Astrocyte (in vitro differentiated cells and primary cell): ENCODE measurements around the gene KRT31. TPM values are rescaled to one million over a fixed set of nuclear protein-coding genes. Genes with fewer than 3 reads are reported as not detected.
A peak's percentile ranks its signal among the peaks of the same experiment; 100 is the strongest.

Experiments
- DNase-seq: peaks from one replicate; pipeline ENCODE4 v3.0.0-alpha.2; 2010; ENCODE audit warnings: low read depth
- FAIRE-seq: peaks from 2 replicates; lab custom pipeline; 2011; peaks lifted over from hg19 to GRCh38; lab: Jason Lieb, UNC
- H2AFZ ChIP-seq: 2 replicates; pipeline ENCODE4 v1.6.0; 2012; ENCODE audit warnings: low read depth, low read length, inconsistent platforms
- H3K27ac ChIP-seq: 2 replicates; pipeline ENCODE4 v1.5.1; 2011; ENCODE audit warnings: low read depth, low read length, inconsistent platforms
- H3K27me3 ChIP-seq: 2 replicates; pipeline ENCODE4 v1.6.0; 2011; ENCODE audit warnings: low read length, inconsistent platforms; ENCODE audit not compliant: insufficient read depth
- H3K36me3 ChIP-seq: 2 replicates; pipeline ENCODE4 v1.5.1; 2011; ENCODE audit warnings: low read length, inconsistent platforms; ENCODE audit not compliant: insufficient read depth
- H3K4me1 ChIP-seq: 2 replicates; pipeline ENCODE4 v1.5.1; 2011; ENCODE audit warnings: low read length, inconsistent platforms; ENCODE audit not compliant: insufficient read depth
- H3K4me2 ChIP-seq: 2 replicates; pipeline ENCODE4 v1.6.0; 2012; ENCODE audit warnings: low read length, inconsistent platforms
- H3K4me3 ChIP-seq: 2 replicates; pipeline ENCODE4 v1.5.1; 2011; ENCODE audit warnings: low read depth, mild to moderate bottlenecking, low read length, inconsistent platforms; ENCODE audit not compliant: insufficient read depth
- H3K79me2 ChIP-seq: 2 replicates; pipeline ENCODE4 v1.6.0; 2012; ENCODE audit warnings: mild to moderate bottlenecking, low read length, inconsistent platforms; ENCODE audit not compliant: insufficient read depth
- H3K9ac ChIP-seq: 2 replicates; pipeline ENCODE4 v1.6.0; 2012; ENCODE audit warnings: mild to moderate bottlenecking, low read length, inconsistent platforms
- H3K9me3 ChIP-seq: 2 replicates; pipeline ENCODE4 v1.5.1; 2012; ENCODE audit warnings: low read depth, mild to moderate bottlenecking, low read length, inconsistent platforms; ENCODE audit not compliant: insufficient read depth
- H4K20me1 ChIP-seq: 2 replicates; pipeline ENCODE4 v1.6.0; 2012; ENCODE audit warnings: low read length, inconsistent platforms; ENCODE audit not compliant: insufficient read depth
- H3K27ac Mint-ChIP-seq: one replicate; pipeline ENCODE4 v1.8.0; 2021; ENCODE audit warnings: mild to moderate bottlenecking, mixed read lengths; ENCODE audit not compliant: unreplicated experiment
- H3K27me3 Mint-ChIP-seq: one replicate; pipeline ENCODE4 v1.8.0; 2021; ENCODE audit warnings: low read depth, mixed read lengths; ENCODE audit not compliant: unreplicated experiment
- H3K36me3 Mint-ChIP-seq: one replicate; pipeline ENCODE4 v1.8.0; 2021; ENCODE audit warnings: low read depth, mixed read lengths; ENCODE audit not compliant: unreplicated experiment
- H3K4me1 Mint-ChIP-seq: one replicate; pipeline ENCODE4 v1.8.0; 2021; ENCODE audit warnings: low read depth, mixed read lengths; ENCODE audit not compliant: unreplicated experiment
- H3K4me3 Mint-ChIP-seq: one replicate; pipeline ENCODE4 v1.8.0; 2021; ENCODE audit warnings: mild to moderate bottlenecking, moderate library complexity, mixed read lengths; ENCODE audit not compliant: unreplicated experiment
- H3K9me3 Mint-ChIP-seq: one replicate; pipeline ENCODE4 v1.8.0; 2021; ENCODE audit warnings: mild to moderate bottlenecking, mixed read lengths; ENCODE audit not compliant: unreplicated experiment
- EZH2 ChIP-seq: IDR thresholded peaks from 2 replicates; pipeline ENCODE4 v1.6.1; 2012; ENCODE audit warnings: mild to moderate bottlenecking, low read length, inconsistent platforms; ENCODE audit not compliant: insufficient read depth
- total RNA-seq: library from RNA; stranded (reverse); gene quantifications from 2 replicates; pipeline ENCODE4 v1.2.1, GENCODE V29; 2021
- TF ChIP-seq, protein P1 (sequence below): IDR thresholded peaks from 2 replicates; pipeline ENCODE4 v1.5.1; 2011; ENCODE audit warnings: low read depth, mild to moderate bottlenecking, inconsistent platforms, low read length, moderate library complexity; ENCODE audit not compliant: insufficient read depth

Gene KRT31
- total RNA-seq, 1 donor from 2014 or later = not detected

DNA sequence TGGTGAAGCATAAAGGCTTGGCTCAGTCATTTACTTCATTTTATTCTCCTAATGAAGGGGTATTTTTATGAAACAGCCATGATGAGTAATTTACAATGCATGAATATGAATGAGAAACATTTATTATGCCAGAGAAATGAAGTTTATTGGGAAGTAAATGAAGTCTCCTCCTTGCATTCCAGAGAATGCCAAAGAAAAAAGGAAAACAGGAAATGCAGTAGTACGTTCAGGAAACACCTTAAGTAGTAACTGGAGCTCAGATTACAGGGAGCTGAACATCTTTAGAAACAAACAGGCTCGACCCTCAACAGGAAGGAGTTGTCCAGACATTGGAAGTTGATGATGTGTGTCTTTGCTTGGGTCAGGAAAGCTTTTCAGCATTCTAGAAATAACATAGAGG, 19.9 kb downstream of the KRT31 start:
- Histone ChIP-seq H3K79me2 (no peaks in the 10 kb centered on the region), H3K4me2 (no peak overlapping the region), H3K4me3 (no peak overlapping the region), H3K27me3 (no peaks in the 10 kb centered on the region), H3K27ac (no peak overlapping the region), H3K36me3 (no peaks in the 10 kb centered on the region), H3K9ac (no peak overlapping the region), H3K9me3 (no peaks in the 10 kb centered on the region), H4K20me1 (no peaks in the 10 kb centered on the region), H2AFZ (peak overlapping the region; percentile 33), H3K4me1 (peaks cover 10% of the 10 kb centered on the region)
- H3K4me3 Mint-ChIP-seq = no peak overlapping the region
- H3K36me3 Mint-ChIP-seq = no peaks in the 10 kb centered on the region
- DNase-seq (no peak), FAIRE-seq (peak; percentile 37)
- H3K27ac Mint-ChIP-seq = no peak overlapping the region
- H3K9me3 Mint-ChIP-seq = peaks cover 24% of the 10 kb centered on the region
- H3K27me3 Mint-ChIP-seq = peaks cover 13% of the 10 kb centered on the region
- peaks cover 8% of the 10 kb centered on the region for H3K4me1 Mint-ChIP-seq
- TF ChIP-seq EZH2 = no peak
- TF ChIP-seq, protein P1, sequence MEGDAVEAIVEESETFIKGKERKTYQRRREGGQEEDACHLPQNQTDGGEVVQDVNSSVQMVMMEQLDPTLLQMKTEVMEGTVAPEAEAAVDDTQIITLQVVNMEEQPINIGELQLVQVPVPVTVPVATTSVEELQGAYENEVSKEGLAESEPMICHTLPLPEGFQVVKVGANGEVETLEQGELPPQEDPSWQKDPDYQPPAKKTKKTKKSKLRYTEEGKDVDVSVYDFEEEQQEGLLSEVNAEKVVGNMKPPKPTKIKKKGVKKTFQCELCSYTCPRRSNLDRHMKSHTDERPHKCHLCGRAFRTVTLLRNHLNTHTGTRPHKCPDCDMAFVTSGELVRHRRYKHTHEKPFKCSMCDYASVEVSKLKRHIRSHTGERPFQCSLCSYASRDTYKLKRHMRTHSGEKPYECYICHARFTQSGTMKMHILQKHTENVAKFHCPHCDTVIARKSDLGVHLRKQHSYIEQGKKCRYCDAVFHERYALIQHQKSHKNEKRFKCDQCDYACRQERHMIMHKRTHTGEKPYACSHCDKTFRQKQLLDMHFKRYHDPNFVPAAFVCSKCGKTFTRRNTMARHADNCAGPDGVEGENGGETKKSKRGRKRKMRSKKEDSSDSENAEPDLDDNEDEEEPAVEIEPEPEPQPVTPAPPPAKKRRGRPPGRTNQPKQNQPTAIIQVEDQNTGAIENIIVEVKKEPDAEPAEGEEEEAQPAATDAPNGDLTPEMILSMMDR = no peak

- H2AFZ ChIP-seq = no peak within 1 kb of the TSS
- no peak for DNase-seq
- TF ChIP-seq, protein P1 = no peak
- TF ChIP-seq EZH2 = no peak
- Mint-ChIP-seq H3K4me1 (peaks cover 15% of the 10 kb centered on the region), H3K4me3 (peak within 1 kb of the TSS; percentile 55), H3K27ac (peak within 1 kb of the TSS; percentile 86), H3K27me3 (peaks cover 13% of the 10 kb centered on the region), H3K9me3 (peaks cover 8% of the 10 kb centered on the region), H3K36me3 (no peaks in the 10 kb centered on the region)
- H3K36me3 ChIP-seq = no peaks in the 10 kb centered on the region
- H3K9ac ChIP-seq = no peak within 1 kb of the TSS
- H3K4me3 ChIP-seq = no peak within 1 kb of the TSS
- H3K27ac ChIP-seq = no peak within 1 kb of the TSS
- H4K20me1 ChIP-seq = no peaks in the 10 kb centered on the region
- H3K4me2 ChIP-seq = no peak within 1 kb of the TSS
- no peaks in the 10 kb centered on the region for H3K9me3 ChIP-seq
- no peak for FAIRE-seq
- peaks cover 6% of the 10 kb centered on the region for H3K4me1 ChIP-seq
- H3K79me2 ChIP-seq = no peaks in the 10 kb centered on the region
- H3K27me3 ChIP-seq = no peaks in the 10 kb centered on the region
Observed at GRCh38 chr17:41369713-41370112, 27.7 kb downstream of the KRT31 start, which contains the start of gene KRT33B. Gene KRT33B, minus strand, starts transcription at chr17:41369813. Its CDS starts 63 bp downstream, at chr17:41369750.

GRCh38 chr17:41369023-41369422, 28.4 kb downstream of the KRT31 start:
- Histone ChIP-seq H3K9ac (no peak overlapping the region), H3K36me3 (no peaks in the 10 kb centered on the region), H2AFZ (no peak overlapping the region), H3K4me2 (no peak overlapping the region), H3K4me1 (peaks cover 6% of the 10 kb centered on the region), H3K27ac (no peak overlapping the region), H3K27me3 (no peaks in the 10 kb centered on the region), H3K79me2 (no peaks in the 10 kb centered on the region), H3K4me3 (no peak overlapping the region), H4K20me1 (no peaks in the 10 kb centered on the region), H3K9me3 (no peaks in the 10 kb centered on the region)
- FAIRE-seq = no peak
- DNase-seq = no peak
- peaks cover 15% of the 10 kb centered on the region for H3K4me1 Mint-ChIP-seq
- H3K27ac Mint-ChIP-seq = no peak overlapping the region
- peaks cover 8% of the 10 kb centered on the region for H3K27me3 Mint-ChIP-seq
- no peaks in the 10 kb centered on the region for H3K36me3 Mint-ChIP-seq
- TF ChIP-seq, protein P1 = no peak
- TF ChIP-seq EZH2 = no peak
- no peak overlapping the region for H3K4me3 Mint-ChIP-seq
- peaks cover 11% of the 10 kb centered on the region for H3K9me3 Mint-ChIP-seq
